Cardiac muscle cell (in vitro differentiated cells and primary cell): Measurements from ENCODE around the gene PDCD2. TPM values are rescaled to one million over a fixed set of nuclear protein-coding genes. Genes with fewer than 3 reads are reported as not detected.

Experiments used
- DNase-seq, 2 donors: peaks; one replicate each; pipeline versions ENCODE4 v3.0.0 to v3.0.0-alpha.2; 2010 to 2017; ENCODE audit warnings: low read depth in 1 of 2, low spot score in 1 of 2
- H3K27ac ChIP-seq: fragments of 200-600 bp; sonication (generic); 2 replicates; pipeline ENCODE4 v1.5.1; 2016
- H3K27me3 ChIP-seq: fragments of 200-600 bp; sonication (generic); 2 replicates; pipeline ENCODE4 v1.6.0; 2016; ENCODE audit warnings: control low read depth
- H3K36me3 ChIP-seq: fragments of 200-600 bp; sonication (generic); 2 replicates; pipeline ENCODE4 v1.5.1; 2016; ENCODE audit warnings: control low read depth
- H3K4me1 ChIP-seq: fragments of 200-600 bp; sonication (generic); 2 replicates; pipeline ENCODE4 v1.8.1; 2017; ENCODE audit warnings: low read depth, mild to moderate bottlenecking, mixed run types
- H3K4me3 ChIP-seq: fragments of 200-600 bp; sonication (generic); 2 replicates; pipeline ENCODE4 v1.5.1; 2016; ENCODE audit warnings: mild to moderate bottlenecking
- H3K9me3 ChIP-seq: fragments of 200-600 bp; sonication (generic); 2 replicates; pipeline ENCODE4 v1.5.1; 2017; ENCODE audit warnings: low read depth, mild to moderate bottlenecking, control low read depth
- polyA plus RNA-seq: library from polyadenylated mRNA; unstranded; fragments of >200 nt; fragmentation: Nextera tagmentation; extraction: Ambion mirVana; gene quantifications from 2 replicates; pipeline ENCODE4 v1.2.1, GENCODE V29; 2016
- total RNA-seq: library from RNA; depleted of rRNA; stranded (reverse); fragments of >200 nt; gene quantifications from 2 replicates; pipeline ENCODE4 v1.2.3, GENCODE V29; 2016
- TF ChIP-seq, protein P1 (sequence below): IDR thresholded peaks from 2 replicates; pipeline ENCODE4 v1.5.1; 2012; ENCODE audit warnings: low read depth, mild to moderate bottlenecking, low read length

PDCD2 gene
- total and polyA plus RNA-seq, 2 experiments from 2014 or later: 75.7 to 119 TPM

DNA sequence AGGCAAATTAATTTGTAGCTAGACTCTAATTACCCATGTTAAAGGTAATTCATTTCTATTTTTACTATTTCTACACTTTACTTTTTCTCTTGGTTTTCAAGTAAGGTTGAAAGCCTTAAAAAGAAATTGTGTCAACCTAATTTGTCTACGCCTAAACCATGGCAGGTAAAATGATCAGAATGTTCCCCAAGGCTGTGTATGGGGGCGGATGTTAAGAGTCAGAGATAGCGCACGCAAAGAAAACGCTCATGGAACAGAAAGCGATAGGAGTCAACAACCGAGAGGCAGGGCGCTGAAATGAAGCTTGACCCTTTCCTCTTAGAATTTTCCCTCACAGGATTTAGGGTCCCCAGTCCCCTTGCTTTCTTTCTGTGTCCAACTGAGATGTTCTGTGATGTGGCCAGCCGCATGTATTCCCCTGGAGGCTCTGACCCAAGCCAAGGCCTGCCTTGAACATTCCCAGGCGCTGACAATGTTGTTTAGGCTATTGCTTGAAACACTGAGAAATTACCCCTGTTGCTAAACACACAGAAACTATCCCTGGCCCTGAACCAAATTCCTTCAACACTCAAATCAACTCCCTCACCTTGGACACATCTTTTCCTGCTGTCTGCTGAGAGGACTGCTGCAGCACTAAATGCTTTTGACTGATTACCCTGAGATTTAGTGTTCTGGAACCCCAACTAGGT lies 42.3 kb downstream of the PDCD2 start:
- Histone ChIP-seq H3K4me1 (no peaks in the 10 kb centered on the region), H3K27ac (no peak overlapping the region), H3K4me3 (no peak overlapping the region), H3K9me3 (no peaks in the 10 kb centered on the region), H3K27me3 (no peaks in the 10 kb centered on the region), H3K36me3 (peaks cover 81% of the 10 kb centered on the region)
- TF ChIP-seq, protein P1, sequence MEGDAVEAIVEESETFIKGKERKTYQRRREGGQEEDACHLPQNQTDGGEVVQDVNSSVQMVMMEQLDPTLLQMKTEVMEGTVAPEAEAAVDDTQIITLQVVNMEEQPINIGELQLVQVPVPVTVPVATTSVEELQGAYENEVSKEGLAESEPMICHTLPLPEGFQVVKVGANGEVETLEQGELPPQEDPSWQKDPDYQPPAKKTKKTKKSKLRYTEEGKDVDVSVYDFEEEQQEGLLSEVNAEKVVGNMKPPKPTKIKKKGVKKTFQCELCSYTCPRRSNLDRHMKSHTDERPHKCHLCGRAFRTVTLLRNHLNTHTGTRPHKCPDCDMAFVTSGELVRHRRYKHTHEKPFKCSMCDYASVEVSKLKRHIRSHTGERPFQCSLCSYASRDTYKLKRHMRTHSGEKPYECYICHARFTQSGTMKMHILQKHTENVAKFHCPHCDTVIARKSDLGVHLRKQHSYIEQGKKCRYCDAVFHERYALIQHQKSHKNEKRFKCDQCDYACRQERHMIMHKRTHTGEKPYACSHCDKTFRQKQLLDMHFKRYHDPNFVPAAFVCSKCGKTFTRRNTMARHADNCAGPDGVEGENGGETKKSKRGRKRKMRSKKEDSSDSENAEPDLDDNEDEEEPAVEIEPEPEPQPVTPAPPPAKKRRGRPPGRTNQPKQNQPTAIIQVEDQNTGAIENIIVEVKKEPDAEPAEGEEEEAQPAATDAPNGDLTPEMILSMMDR: no peak
- peak in 1 of 2 donors; percentile 34 for DNase-seq

DNA sequence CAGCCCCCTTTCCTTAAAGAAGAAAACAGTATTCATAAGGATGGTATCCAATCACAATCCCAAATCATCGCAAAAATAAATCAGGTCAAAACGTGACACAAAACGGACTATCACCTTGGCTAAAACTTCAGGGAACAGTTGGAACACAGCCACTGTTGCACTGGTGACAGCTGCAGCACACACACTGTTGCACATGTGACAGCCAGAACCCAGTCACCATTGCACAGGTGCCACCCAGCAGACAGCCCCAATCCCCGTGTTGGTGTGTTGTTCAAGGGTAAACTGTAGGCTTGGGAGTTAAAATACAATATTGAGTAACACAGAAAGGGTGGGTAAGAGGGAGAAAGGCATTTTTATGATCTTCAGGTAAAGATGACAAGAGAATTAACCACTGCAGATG lies 47.1 kb downstream of the PDCD2 start:
- TF ChIP-seq, protein P1: no peak
- no peak for DNase-seq
- no peaks in the 10 kb centered on the region for H3K27me3 ChIP-seq
- no peaks in the 10 kb centered on the region for H3K9me3 ChIP-seq
- H3K4me1 ChIP-seq: no peaks in the 10 kb centered on the region
- H3K36me3 ChIP-seq: peaks cover 78% of the 10 kb centered on the region
- H3K4me3 ChIP-seq: no peak overlapping the region
- no peak overlapping the region for H3K27ac ChIP-seq

DNA sequence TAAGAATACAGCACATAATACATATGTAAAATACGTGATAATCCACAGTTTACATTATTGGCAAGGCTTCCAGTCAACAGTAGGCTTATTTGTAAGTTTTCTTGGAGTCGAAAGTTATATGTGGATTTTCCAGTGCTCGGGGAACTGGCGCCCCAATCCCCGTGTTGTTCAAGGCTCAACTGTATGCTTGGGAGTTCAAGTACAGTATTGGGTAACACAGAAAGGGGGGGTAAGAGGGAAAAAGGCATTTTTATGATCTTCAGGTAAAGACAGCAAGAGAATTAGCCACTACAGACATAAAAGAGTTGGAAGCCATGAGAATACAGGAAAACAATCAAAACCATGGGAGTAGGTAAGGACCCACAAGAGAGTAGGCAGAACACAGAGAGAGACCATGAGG lies 47.8 kb downstream of the PDCD2 start:
- Histone ChIP-seq H3K27me3 (no peaks in the 10 kb centered on the region), H3K4me3 (no peak overlapping the region), H3K27ac (no peak overlapping the region), H3K9me3 (no peaks in the 10 kb centered on the region), H3K4me1 (no peaks in the 10 kb centered on the region), H3K36me3 (peaks cover 72% of the 10 kb centered on the region)
- TF ChIP-seq, protein P1: no peak
- no peak for DNase-seq

DNA sequence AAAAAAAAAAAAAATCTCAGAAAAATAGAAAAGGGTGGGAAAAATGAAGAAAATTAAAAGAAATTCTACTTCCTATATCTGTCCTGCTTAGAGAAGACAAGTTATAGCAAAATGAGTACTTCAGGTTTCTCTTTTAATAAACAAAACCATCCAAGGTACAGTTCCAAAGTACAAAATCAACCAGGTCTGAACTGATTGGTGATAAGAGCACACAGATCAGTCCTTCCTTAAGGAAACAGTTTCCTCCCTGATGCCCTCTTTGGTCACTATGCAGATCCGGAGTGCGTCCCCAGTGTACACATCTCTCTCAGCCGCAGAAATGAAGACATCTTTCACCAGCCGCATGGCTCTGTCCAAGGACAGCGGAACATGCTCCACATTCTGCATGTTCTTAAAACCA lies 49.4 kb downstream of the PDCD2 start:
- DNase-seq: no peak
- no peaks in the 10 kb centered on the region for H3K4me1 ChIP-seq
- H3K36me3 ChIP-seq: peaks cover 69% of the 10 kb centered on the region
- no peak overlapping the region for H3K4me3 ChIP-seq
- no peak overlapping the region for H3K27ac ChIP-seq
- TF ChIP-seq, protein P1: no peak
- no peaks in the 10 kb centered on the region for H3K27me3 ChIP-seq
- no peaks in the 10 kb centered on the region for H3K9me3 ChIP-seq

DNA sequence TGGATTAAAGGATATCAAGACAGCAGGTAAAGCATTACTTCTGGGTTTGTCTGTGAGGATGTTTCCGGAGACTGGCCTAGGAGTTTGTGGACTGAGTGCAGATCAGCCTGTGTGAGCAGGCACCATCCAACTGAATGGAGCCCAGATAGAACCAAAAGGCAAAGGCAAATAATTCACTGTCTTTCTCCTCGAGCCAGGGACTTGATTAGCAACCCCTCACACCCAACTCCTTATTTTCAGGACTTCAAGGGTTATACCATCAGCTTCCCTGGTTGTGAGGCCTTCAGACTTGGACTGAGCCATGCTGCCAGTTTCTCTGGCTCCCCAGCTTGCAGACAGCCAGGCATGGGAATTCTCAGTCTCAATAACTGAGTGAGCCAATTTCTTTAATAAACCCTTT lies 50.6 kb downstream of the PDCD2 start:
- no peak overlapping the region for H3K4me3 ChIP-seq
- H3K27ac ChIP-seq: peak overlapping the region; percentile 50
- no peaks in the 10 kb centered on the region for H3K4me1 ChIP-seq
- peaks cover 57% of the 10 kb centered on the region for H3K36me3 ChIP-seq
- H3K9me3 ChIP-seq: no peaks in the 10 kb centered on the region
- no peak for DNase-seq
- no peaks in the 10 kb centered on the region for H3K27me3 ChIP-seq
- TF ChIP-seq, protein P1: no peak
